ENCODE results near the gene NAGPA. TPM values are rescaled to one million over a fixed set of nuclear protein-coding genes. Genes with fewer than 3 reads are reported as not detected.

The NAGPA gene
- total RNA-seq, 1 donor from 2014 or later = 11.6 TPM

DNA sequence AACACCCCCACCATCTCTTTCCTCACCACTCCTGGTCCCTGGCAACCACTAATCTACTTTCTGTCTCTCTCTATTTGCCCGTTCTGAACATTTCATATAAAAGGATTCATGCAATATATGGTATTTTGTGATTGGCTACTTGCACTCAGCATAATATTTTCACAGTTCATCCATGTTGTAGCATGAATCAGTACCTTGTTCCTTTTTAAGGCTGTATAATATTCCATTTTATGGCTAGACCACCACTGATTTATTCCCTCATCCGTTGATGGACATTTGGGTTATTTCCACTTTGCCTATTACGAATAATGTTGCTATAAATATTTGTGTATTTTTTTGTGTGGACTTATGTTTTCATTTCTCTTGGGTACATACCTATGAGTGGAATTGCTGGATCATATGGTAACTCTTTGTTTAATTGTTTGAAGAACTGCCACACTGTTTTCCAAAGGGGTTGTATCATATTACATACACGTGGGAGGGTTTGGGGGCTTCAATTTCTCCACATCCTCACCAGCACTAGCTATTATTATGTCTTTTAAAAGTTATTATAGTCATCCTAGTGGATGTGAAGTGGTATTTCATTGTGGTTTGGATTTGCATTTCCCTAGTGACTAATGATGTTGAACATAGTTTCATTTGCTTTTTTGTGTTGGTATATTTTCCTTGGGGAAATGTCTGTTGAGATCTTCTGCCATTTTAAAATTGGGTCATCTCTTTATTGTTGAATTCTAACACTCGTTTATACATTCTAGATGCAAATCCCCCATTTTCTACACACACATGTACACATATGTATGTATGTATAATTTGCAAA is 49.4 kb downstream of the NAGPA start:
- H3K27ac Mint-ChIP-seq = no peak overlapping the region
- no peaks in the 10 kb centered on the region for H3K36me3 Mint-ChIP-seq (ENCODE audit: low read depth)
- no peaks in the 10 kb centered on the region for H3K4me1 Mint-ChIP-seq (ENCODE audit: low read depth)
- peaks cover 30% of the 10 kb centered on the region for H3K27me3 Mint-ChIP-seq (ENCODE audit: insufficient read depth)
- H3K9me3 Mint-ChIP-seq = no peaks in the 10 kb centered on the region
- intact Hi-C loops (cut with micrococcal nuclease) = no loop called here
- no peak overlapping the region for H3K4me3 Mint-ChIP-seq
- no peak for DNase-seq (ENCODE audit: low spot score)

DNA sequence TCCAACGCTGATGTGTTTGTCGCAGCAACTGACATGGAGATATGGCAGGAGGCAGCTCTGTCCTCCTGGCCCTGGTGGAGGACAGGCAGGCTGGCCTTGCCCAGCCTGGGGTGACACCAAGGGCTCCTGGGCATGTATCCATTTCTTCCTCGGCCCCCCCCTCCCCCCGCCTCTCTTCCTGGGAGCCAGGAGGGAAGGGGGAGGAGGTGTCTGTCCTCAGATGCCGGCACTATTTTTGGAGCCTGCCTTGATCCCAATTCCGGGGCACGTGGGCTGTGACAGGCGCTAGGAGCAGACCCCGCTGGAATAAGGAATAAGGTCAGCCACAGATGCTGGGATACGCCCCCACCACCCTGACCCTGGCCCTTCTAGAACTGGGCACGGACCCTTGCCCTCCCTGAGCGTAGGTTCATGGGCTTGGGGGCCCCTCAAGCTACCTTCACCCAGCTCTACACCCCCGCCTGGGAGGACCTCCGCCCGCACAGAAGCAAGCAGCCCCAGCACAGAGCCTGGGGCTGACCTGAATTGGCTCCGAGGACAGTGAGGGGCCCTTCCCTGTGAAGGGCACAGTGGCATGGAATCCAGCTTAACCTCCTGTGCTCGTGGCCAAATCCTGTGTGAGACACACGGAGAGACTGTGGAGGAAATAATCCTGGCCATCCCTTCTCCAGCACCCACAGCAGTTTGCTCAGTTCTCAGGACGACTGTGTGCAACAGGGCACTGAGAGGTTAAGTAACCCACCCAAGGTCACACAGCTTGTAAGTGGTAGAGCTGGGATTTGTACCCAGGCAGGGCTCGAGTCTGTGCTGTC is 51.5 kb downstream of the NAGPA start:
- H3K9me3 Mint-ChIP-seq = no peaks in the 10 kb centered on the region
- no peaks in the 10 kb centered on the region for H3K36me3 Mint-ChIP-seq (ENCODE audit: low read depth)
- no peak for DNase-seq (ENCODE audit: low spot score)
- no peak overlapping the region for H3K4me3 Mint-ChIP-seq
- peaks cover 19% of the 10 kb centered on the region for H3K27me3 Mint-ChIP-seq (ENCODE audit: insufficient read depth)
- intact Hi-C loops (cut with micrococcal nuclease) = no loop called here
- no peak overlapping the region for H3K27ac Mint-ChIP-seq
- no peaks in the 10 kb centered on the region for H3K4me1 Mint-ChIP-seq (ENCODE audit: low read depth)

DNA sequence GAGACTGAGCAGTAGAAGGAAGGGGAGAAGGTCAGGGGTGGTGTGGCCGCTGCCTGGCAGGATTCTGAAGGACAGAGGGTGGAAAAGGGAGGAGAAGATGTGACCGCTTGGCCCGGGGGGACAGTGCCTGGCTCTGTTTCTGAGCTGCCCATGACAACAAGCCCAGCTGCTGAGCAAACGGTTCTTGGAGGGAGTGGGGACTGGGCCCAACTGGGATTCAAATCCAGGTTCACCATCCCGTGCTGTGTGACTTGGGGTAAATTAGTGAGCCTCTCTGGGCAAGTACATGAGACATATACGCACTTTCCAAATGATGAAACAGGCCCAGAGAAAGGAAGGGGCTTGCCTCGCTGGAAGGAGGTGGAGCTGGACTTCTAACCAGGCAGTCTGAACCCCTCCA is 52.3 kb downstream of the NAGPA start:
- no peak overlapping the region for H3K4me3 Mint-ChIP-seq
- H3K27ac Mint-ChIP-seq = no peak overlapping the region
- no peaks in the 10 kb centered on the region for H3K4me1 Mint-ChIP-seq (ENCODE audit: low read depth)
- H3K27me3 Mint-ChIP-seq (ENCODE audit: insufficient read depth) = peaks cover 13% of the 10 kb centered on the region
- no peak for DNase-seq (ENCODE audit: low spot score)
- H3K36me3 Mint-ChIP-seq (ENCODE audit: low read depth) = no peaks in the 10 kb centered on the region
- intact Hi-C loops (cut with micrococcal nuclease) = no loop called here
- H3K9me3 Mint-ChIP-seq = no peaks in the 10 kb centered on the region

DNA sequence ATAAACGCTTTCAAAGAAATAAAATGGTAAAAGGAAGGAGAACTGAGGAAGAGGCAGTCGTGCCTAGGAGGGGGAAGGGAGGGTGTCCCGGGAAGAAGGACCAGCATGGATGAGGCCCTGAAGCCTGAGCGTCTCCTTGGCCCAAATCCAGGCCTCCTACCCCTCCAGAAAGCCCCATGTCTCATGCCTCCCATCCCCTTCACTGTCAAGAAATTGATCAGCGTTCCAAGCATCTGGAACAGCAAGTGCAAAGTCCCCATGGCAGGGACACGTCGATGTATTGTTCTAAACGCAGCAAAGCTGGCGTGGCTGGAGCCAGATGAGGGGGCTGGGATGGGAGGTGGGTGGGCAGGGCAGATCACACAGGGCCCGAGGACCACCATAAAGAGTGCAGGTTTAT is 53.0 kb downstream of the NAGPA start:
- Mint-ChIP-seq H3K9me3 (no peaks in the 10 kb centered on the region), H3K36me3 (ENCODE audit: low read depth) (no peaks in the 10 kb centered on the region), H3K27me3 (ENCODE audit: insufficient read depth) (peaks cover 5% of the 10 kb centered on the region), H3K27ac (no peak overlapping the region), H3K4me1 (ENCODE audit: low read depth) (no peaks in the 10 kb centered on the region), H3K4me3 (no peak overlapping the region)
- DNase-seq (ENCODE audit: low spot score) = no peak
- intact Hi-C loops (cut with micrococcal nuclease) = no loop called here

DNA sequence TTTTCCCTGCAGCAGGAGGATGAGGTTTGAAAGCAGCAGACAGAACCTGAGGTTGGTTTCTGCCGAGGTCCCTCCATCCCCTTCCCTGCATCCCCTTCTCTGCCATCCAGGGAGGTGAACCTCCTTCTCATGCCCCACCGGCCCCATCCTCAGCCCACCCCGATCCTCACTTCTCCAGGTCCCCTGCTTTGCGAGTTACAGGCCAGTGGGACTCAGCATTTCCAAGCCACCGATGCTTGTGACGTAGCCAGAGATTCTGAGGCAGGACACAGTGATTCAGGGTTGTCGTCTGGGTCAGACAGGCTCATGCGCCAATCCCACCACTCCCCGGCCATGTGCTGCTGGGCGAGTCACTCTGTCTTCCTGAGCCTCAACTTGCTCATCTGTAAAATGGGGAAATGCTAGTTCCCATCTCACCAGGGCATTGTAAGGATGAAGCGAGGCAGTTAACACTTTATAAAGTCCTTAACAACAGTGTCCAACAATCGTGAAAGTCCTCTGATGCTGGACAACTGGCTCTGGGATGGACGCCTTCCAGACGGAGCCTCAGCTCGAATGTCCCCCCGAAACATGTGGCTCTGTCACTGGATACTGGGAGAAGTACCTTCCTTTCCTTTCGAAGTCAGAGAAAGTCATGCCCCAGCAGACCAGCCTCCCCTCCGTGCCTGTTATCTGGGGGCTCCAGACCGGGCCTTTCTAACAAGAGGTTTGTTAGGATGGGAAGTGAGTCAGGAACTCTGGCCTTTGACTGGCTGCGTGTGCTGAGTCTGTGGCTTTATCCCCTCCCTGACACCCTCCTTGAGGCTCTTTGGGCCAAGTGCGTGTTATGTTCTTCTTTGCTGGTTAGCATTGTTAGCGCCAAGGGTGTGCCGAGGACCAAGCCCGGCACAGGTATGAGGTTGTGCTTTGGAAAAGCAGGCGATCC is 53.7 kb downstream of the NAGPA start:
- intact Hi-C loops (cut with micrococcal nuclease) = no loop called here
- no peaks in the 10 kb centered on the region for H3K9me3 Mint-ChIP-seq
- H3K4me3 Mint-ChIP-seq = no peak overlapping the region
- peaks cover 5% of the 10 kb centered on the region for H3K27me3 Mint-ChIP-seq (ENCODE audit: insufficient read depth)
- no peaks in the 10 kb centered on the region for H3K36me3 Mint-ChIP-seq (ENCODE audit: low read depth)
- DNase-seq (ENCODE audit: low spot score) = no peak
- H3K27ac Mint-ChIP-seq = no peak overlapping the region
- H3K4me1 Mint-ChIP-seq (ENCODE audit: low read depth) = no peaks in the 10 kb centered on the region

DNA sequence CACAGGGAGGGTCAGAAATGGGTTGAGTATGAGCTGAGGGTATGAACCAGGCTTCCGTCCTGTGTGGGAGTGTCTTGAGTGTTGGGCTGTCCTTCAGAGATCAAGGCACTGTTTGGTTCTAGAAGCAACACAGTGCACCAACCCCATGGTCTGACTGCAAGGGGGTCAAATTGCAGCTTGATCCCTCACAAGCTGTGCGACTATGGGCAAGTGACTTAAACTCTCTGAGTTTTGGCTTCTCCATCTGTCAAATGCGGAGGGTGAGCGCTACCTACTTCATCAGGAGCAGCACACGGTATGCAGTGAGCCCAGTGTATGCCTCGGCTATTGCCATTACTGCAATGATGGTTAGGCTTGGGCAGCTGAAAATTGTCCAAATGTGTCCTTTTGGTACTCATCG is 54.6 kb downstream of the NAGPA start:
- no peak for DNase-seq (ENCODE audit: low spot score)
- H3K27me3 Mint-ChIP-seq (ENCODE audit: insufficient read depth) = peaks cover 3% of the 10 kb centered on the region
- intact Hi-C loops (cut with micrococcal nuclease) = no loop called here
- no peak overlapping the region for H3K27ac Mint-ChIP-seq
- H3K36me3 Mint-ChIP-seq (ENCODE audit: low read depth) = no peaks in the 10 kb centered on the region
- H3K9me3 Mint-ChIP-seq = no peaks in the 10 kb centered on the region
- H3K4me1 Mint-ChIP-seq (ENCODE audit: low read depth) = no peaks in the 10 kb centered on the region
- H3K4me3 Mint-ChIP-seq = no peak overlapping the region

DNA sequence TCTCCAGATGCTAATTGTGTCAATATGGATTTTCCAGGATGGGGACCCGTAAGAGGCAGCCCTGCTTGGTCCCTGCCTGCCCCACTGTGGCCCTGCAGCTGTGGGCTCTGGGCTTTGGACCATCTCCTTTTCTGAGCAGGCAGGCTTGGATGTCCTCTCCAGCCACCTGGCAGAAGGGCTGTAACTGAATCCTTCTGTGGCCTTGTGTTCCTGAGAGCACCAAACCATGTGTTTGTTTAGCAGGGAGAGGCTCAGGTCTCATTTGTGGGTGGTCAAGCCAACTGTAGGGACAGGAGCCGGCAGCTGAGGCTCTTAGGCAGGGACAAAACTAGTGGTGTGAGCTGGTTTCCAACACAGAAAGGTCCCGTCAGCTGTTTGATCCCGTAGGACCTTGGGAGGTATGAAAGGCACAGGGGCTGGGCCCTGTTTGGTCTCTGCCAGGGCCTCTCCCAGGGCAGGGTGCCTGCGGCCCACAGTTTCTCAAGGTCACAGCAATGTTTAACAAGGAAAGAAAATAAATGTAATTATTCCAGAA is 57.1 kb downstream of the NAGPA start:
- Mint-ChIP-seq H3K27me3 (ENCODE audit: insufficient read depth) (no peaks in the 10 kb centered on the region), H3K36me3 (ENCODE audit: low read depth) (peaks cover 3% of the 10 kb centered on the region), H3K9me3 (peaks cover 15% of the 10 kb centered on the region), H3K4me1 (ENCODE audit: low read depth) (peaks cover 6% of the 10 kb centered on the region), H3K4me3 (no peak overlapping the region), H3K27ac (no peak overlapping the region)
- intact Hi-C loops (cut with micrococcal nuclease) = no loop called here
- DNase-seq (ENCODE audit: low spot score) = no peak

DNA sequence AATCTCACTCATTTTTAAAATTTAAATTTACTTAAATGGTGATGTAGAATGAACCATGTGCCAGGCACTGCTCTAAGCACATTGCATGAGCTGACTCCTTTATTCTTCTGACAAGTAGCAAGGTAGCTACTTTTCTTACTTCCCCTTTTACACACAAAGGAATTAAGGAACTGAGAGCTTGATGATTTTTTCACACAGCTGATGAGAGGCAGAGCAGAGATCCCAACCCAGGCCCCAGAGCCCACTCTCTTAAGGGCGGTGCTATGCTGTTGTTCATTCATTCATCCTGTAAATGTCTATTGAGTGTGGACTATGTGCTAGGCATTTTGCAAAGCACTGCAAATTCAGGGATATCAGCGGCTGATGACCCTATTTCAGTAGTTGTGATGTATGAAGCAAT is 57.7 kb downstream of the NAGPA start:
- Mint-ChIP-seq H3K36me3 (ENCODE audit: low read depth) (peaks cover 3% of the 10 kb centered on the region), H3K27me3 (ENCODE audit: insufficient read depth) (no peaks in the 10 kb centered on the region), H3K4me1 (ENCODE audit: low read depth) (peaks cover 6% of the 10 kb centered on the region), H3K27ac (no peak overlapping the region), H3K4me3 (no peak overlapping the region), H3K9me3 (peaks cover 21% of the 10 kb centered on the region)
- DNase-seq (ENCODE audit: low spot score) = no peak
- intact Hi-C loops (cut with micrococcal nuclease) = no loop called here

Other genes starting within 250 kb of the NAGPA start
- not detected in 2 replicates for gene SEPTIN12, start 245.6 kb downstream of the NAGPA start, total RNA-seq
- gene SMIM22, start 238.6 kb downstream of the NAGPA start, total RNA-seq = not detected in 2 replicates
- 3.3 and 3.5 TPM in 2 replicates for gene ROGDI, start 231.3 kb downstream of the NAGPA start, total RNA-seq
- 119 and 120 TPM in 2 replicates for gene GLYR1, start 186.6 kb downstream of the NAGPA start, total RNA-seq
- 39.6 and 42.6 TPM in 2 replicates for gene UBN1, start 186.5 kb downstream of the NAGPA start, total RNA-seq
- gene PPL, start 96.8 kb downstream of the NAGPA start, total RNA-seq = not detected in 2 replicates
- gene SEC14L5, start 75.6 kb downstream of the NAGPA start, total RNA-seq = not detected in 2 replicates
- gene C16orf89, start 32.0 kb upstream of the NAGPA start, total RNA-seq = not detected in 2 replicates
- gene ALG1, start 37.9 kb upstream of the NAGPA start, total RNA-seq = 40.0 and 41.4 TPM in 2 replicates
- 27.5 and 27.7 TPM in 2 replicates for gene EEF2KMT, start 63.9 kb upstream of the NAGPA start, total RNA-seq

Measured in activated T-helper 1 cell treated with anti-CD3 and anti-CD28 coated beads, Interleukin-12 subunit alpha, Interleukin-12 subunit beta, Interleukin-2, Interleukin-4 antibody, amounts not matched to agents 30 ng/mL and 10 ng/mL and 1 ng/mL, durations not matched to agents 14 hours and 24 hours and 36 hours (primary cell).